Activated T-cell treated with anti-CD3 and anti-CD28 coated beads, Interleukin-2, amount 50 U/mL, for 72 hours (primary cell): ENCODE data around the gene MESP1. TPM values are rescaled to one million over a fixed set of nuclear protein-coding genes. Genes with fewer than 3 reads are reported as not detected.
"Not testable (repeated sequence)": the region's sequence is repeated elsewhere in the genome, so short reads cannot be mapped to it uniquely, and the experiment has no call there.

Source experiments
- ATAC-seq, 2 donors: fragments of 150-1000 bp; cut with Tn5 transposase; replicated peaks in 1 of 2; 2 replicates each; pipeline ENCODE4 v1.10.0; 2021; ENCODE audit warnings: moderate library complexity in 2 of 2, mild to moderate bottlenecking in 1 of 2
- DNase-seq, 2 donors: peaks; one replicate each; pipeline ENCODE4 v3.0.0; 2021 to 2022; ENCODE audit warnings: mixed read lengths in 1 of 2
- H3K27ac Mint-ChIP-seq: one replicate; pipeline ENCODE4 v1.8.0; 2022; ENCODE audit warnings: mild to moderate bottlenecking, moderate library complexity, mixed read lengths
- H3K27me3 Mint-ChIP-seq: one replicate; pipeline ENCODE4 v1.8.0; 2022; ENCODE audit warnings: low read depth, mixed read lengths
- H3K36me3 Mint-ChIP-seq, 2 donors: one replicate each; pipeline ENCODE4 v1.8.0; 2022; ENCODE audit warnings: mixed read lengths in 2 of 2, mild to moderate bottlenecking in 1 of 2; ENCODE audit not compliant: insufficient read depth in 2 of 2
- H3K4me1 Mint-ChIP-seq: one replicate; pipeline ENCODE4 v1.8.0; 2022; ENCODE audit warnings: low read depth, mixed read lengths
- H3K4me3 Mint-ChIP-seq, 2 donors: one replicate each; pipeline ENCODE4 v1.8.0; 2022; ENCODE audit warnings: mild to moderate bottlenecking in 2 of 2, mixed read lengths in 2 of 2, moderate library complexity in 2 of 2
- H3K9me3 Mint-ChIP-seq, 2 donors: one replicate each; pipeline ENCODE4 v1.8.0; 2022; ENCODE audit warnings: mixed read lengths in 2 of 2
- total RNA-seq, 2 donors: library from RNA; stranded (reverse); gene quantifications; one replicate each; pipeline ENCODE4 v1.2.3, GENCODE V29; 2022

MESP1 gene
- total RNA-seq: 1 to 10 TPM; 2.4 to 4.5 TPM

GRCh38 chr15:89750560-89751542, at the start of gene MESP1:
MESP1 (minus strand) TSS chr15:89751249; CDS start chr15:89751231, 18 bp downstream.
- H3K4me1 Mint-ChIP-seq: peaks cover 6% of the 10 kb centered on the region
- peak within 1 kb of the TSS; percentile 74 to 76 for H3K4me3 Mint-ChIP-seq
- peak; percentile 93 to 94 for ATAC-seq
- H3K9me3 Mint-ChIP-seq: no peaks in the 10 kb centered on the region
- H3K36me3 Mint-ChIP-seq: no peaks in the 10 kb centered on the region
- DNase-seq: peak; percentile 93 to 94
- peak within 1 kb of the TSS; percentile 42 for H3K27ac Mint-ChIP-seq
- H3K27me3 Mint-ChIP-seq: peaks cover 31% of the 10 kb centered on the region

DNA sequence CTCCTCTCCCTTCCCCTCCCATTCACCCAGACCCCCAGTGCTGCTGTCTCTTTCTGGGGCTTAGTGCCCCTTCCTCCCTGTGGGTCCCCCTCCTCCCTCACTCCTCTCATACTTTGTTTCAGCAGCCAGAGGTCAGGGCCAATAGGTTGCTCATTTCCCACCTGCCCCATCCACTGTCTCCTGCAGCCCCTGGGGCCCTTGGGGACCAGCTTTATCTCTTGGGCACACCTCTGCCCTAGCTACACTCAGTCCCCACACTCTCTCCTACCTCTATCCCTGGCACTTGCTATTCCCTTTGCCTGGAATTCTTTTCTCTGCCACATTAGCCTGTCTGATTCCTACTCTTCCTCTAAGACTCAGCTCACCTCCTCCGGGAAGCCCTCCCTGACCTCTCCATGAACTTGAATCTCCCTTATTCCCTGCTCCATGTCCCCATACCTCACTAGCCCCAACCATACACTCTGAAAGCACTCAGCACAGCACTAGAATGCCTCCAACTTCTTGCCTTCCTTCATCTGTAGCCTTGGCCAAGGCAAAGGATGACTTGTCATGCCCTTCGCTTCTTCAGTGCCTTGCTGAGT, 49.0 kb upstream of the MESP1 start:
- no peak for DNase-seq
- Mint-ChIP-seq H3K4me3 (no peak overlapping the region), H3K27ac (no peak overlapping the region), H3K9me3 (peaks cover 0 to 2% of the 10 kb centered on the region in 2 donors), H3K4me1 (no peaks in the 10 kb centered on the region), H3K36me3 (no peaks in the 10 kb centered on the region), H3K27me3 (no peaks in the 10 kb centered on the region)
- no peak for ATAC-seq

GRCh38 chr15:89799011-89799911, 48.2 kb upstream of the MESP1 start:
- no peak for DNase-seq
- no peaks in the 10 kb centered on the region for H3K36me3 Mint-ChIP-seq
- H3K4me3 Mint-ChIP-seq: no peak overlapping the region
- no peak for ATAC-seq
- no peaks in the 10 kb centered on the region for H3K27me3 Mint-ChIP-seq
- peaks cover 0 to 2% of the 10 kb centered on the region in 2 donors for H3K9me3 Mint-ChIP-seq
- no peak overlapping the region for H3K27ac Mint-ChIP-seq
- no peaks in the 10 kb centered on the region for H3K4me1 Mint-ChIP-seq

- DNase-seq (no peak), ATAC-seq (no peak)
- Mint-ChIP-seq H3K9me3 (peaks cover 0 to 2% of the 10 kb centered on the region in 2 donors), H3K27ac (no peak overlapping the region), H3K4me3 (no peak overlapping the region), H3K36me3 (no peaks in the 10 kb centered on the region), H3K27me3 (peaks cover 4% of the 10 kb centered on the region), H3K4me1 (no peaks in the 10 kb centered on the region)
These were observed 46.7 kb upstream of the MESP1 start for GRCh38 chr15:89797678-89798201.

DNA sequence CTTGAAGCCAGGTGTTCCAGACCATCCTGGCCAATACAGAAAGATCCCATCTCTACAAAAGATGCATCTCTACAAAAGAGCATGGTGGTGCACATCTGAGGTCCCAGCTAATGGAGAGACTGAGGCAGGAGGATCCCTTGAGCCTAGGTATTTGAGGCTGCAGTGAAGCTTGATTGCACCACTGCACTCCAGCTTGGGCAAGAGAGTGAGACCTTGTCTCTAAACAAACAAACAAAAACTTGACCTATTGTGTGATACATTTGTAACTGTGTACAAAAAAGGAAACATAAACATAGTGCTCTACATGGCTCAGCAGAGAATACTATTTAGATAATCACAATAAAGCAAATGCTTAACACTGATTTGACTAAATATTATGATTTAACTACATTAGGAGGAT, 44.9 kb upstream of the MESP1 start:
- no peak for DNase-seq
- Mint-ChIP-seq H3K36me3 (no peaks in the 10 kb centered on the region), H3K9me3 (peaks cover 0 to 2% of the 10 kb centered on the region in 2 donors), H3K4me3 (no peak overlapping the region), H3K4me1 (no peaks in the 10 kb centered on the region), H3K27ac (no peak overlapping the region), H3K27me3 (peaks cover 5% of the 10 kb centered on the region)
- ATAC-seq: no peak

- H3K4me1 Mint-ChIP-seq: no peaks in the 10 kb centered on the region
- no peak for ATAC-seq
- H3K4me3 Mint-ChIP-seq: no peak overlapping the region
- DNase-seq: no peak
- peaks cover 5% of the 10 kb centered on the region for H3K27me3 Mint-ChIP-seq
- peaks cover 0 to 2% of the 10 kb centered on the region in 2 donors for H3K9me3 Mint-ChIP-seq
- no peak overlapping the region for H3K27ac Mint-ChIP-seq
- no peaks in the 10 kb centered on the region for H3K36me3 Mint-ChIP-seq
These were observed 43.7 kb upstream of the MESP1 start for GRCh38 chr15:89794627-89795241.

GRCh38 chr15:89792106-89792805, 41.2 kb upstream of the MESP1 start:
- no peak overlapping the region for H3K4me3 Mint-ChIP-seq
- DNase-seq: no peak
- H3K36me3 Mint-ChIP-seq: peaks cover 0 to 4% of the 10 kb centered on the region in 2 donors
- peaks cover 4 to 6% of the 10 kb centered on the region in 2 donors for H3K9me3 Mint-ChIP-seq
- H3K27ac Mint-ChIP-seq: no peak overlapping the region
- no peaks in the 10 kb centered on the region for H3K4me1 Mint-ChIP-seq
- ATAC-seq: no peak
- peaks cover 5% of the 10 kb centered on the region for H3K27me3 Mint-ChIP-seq

GRCh38 chr15:89790661-89791060, 39.6 kb upstream of the MESP1 start:
- H3K9me3 Mint-ChIP-seq: peaks cover 4 to 5% of the 10 kb centered on the region in 2 donors
- no peak for ATAC-seq
- H3K4me3 Mint-ChIP-seq: no peak overlapping the region

GRCh38 chr15:89790206-89790605, 39.2 kb upstream of the MESP1 start:
- H3K4me1 Mint-ChIP-seq: no peaks in the 10 kb centered on the region
- DNase-seq: no peak
- peaks cover 5% of the 10 kb centered on the region for H3K27me3 Mint-ChIP-seq
- peaks cover 0 to 4% of the 10 kb centered on the region in 2 donors for H3K36me3 Mint-ChIP-seq
- H3K9me3 Mint-ChIP-seq: peaks cover 4 to 5% of the 10 kb centered on the region in 2 donors
- no peak for ATAC-seq
- H3K4me3 Mint-ChIP-seq: no peak overlapping the region
- no peak overlapping the region for H3K27ac Mint-ChIP-seq

More at GRCh38 chr15:89790661-89791060, 39.6 kb upstream of the MESP1 start:
- Mint-ChIP-seq H3K4me1 (no peaks in the 10 kb centered on the region), H3K27ac (no peak overlapping the region), H3K36me3 (peaks cover 0 to 4% of the 10 kb centered on the region in 2 donors), H3K27me3 (peaks cover 5% of the 10 kb centered on the region)
- no peak for DNase-seq

DNA sequence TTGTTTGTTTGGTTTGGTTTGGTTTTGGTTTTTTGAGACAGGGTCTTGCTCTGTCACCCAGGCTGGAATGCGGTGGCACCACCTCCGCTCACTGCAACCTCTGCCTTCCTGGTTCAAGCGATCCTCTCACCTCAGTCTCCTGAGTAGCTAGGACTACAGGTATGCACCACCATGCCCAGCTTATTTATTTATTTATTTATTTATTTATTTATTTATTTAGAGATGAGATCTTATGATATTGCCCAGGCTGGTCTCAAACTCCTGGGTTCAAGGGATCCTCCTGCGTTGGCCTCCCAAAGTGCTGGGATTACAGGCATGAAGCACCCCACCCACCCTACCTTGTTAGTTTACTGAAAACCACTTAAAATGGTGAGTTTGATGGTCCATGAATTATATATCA, 37.5 kb upstream of the MESP1 start:
- not testable (repeated sequence) for H3K27ac Mint-ChIP-seq, H3K27me3 Mint-ChIP-seq, ATAC-seq, H3K4me1 Mint-ChIP-seq, H3K36me3 Mint-ChIP-seq, H3K9me3 Mint-ChIP-seq, DNase-seq, H3K4me3 Mint-ChIP-seq

DNA sequence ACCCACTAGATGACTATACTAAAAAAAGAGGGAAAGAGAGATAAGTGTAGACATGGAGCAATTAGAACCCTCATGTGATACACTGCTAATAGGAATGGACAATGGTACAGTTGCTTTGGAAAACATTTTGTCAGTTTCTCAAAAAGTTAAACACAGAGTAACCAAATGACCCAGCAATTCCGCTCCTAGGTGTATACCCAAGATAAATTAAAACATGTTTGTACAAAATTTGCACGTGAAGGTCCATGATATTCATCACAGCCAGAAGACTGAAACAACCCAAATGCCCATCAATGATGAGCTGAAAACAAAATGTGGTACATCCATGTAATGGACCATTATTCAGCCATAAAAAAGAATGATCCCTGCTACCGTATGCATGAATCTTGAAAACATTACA, 36.9 kb upstream of the MESP1 start:
- peaks cover 3% of the 10 kb centered on the region for H3K4me1 Mint-ChIP-seq
- no peak overlapping the region for H3K4me3 Mint-ChIP-seq
- ATAC-seq (no peak), DNase-seq (no peak)
- peaks cover 3% of the 10 kb centered on the region for H3K27me3 Mint-ChIP-seq
- H3K27ac Mint-ChIP-seq: no peak overlapping the region
- H3K36me3 Mint-ChIP-seq: peaks cover 0 to 4% of the 10 kb centered on the region in 2 donors
- H3K9me3 Mint-ChIP-seq: peaks cover 4 to 5% of the 10 kb centered on the region in 2 donors

- no peak overlapping the region for H3K4me3 Mint-ChIP-seq
- no peak overlapping the region for H3K27ac Mint-ChIP-seq
- peaks cover 22% of the 10 kb centered on the region for H3K4me1 Mint-ChIP-seq
- H3K36me3 Mint-ChIP-seq: peaks cover 0 to 4% of the 10 kb centered on the region in 2 donors
- peaks cover 2% of the 10 kb centered on the region for H3K27me3 Mint-ChIP-seq
- ATAC-seq (no peak), DNase-seq (no peak)
- peaks cover 4 to 5% of the 10 kb centered on the region in 2 donors for H3K9me3 Mint-ChIP-seq
These were observed 34.7 kb upstream of the MESP1 start for GRCh38 chr15:89785774-89786140.
